ENCODE results near the gene CREB3L2.
A peak's percentile ranks its signal among the peaks of the same experiment; 100 is the strongest.

CREB3L2 gene

DNA sequence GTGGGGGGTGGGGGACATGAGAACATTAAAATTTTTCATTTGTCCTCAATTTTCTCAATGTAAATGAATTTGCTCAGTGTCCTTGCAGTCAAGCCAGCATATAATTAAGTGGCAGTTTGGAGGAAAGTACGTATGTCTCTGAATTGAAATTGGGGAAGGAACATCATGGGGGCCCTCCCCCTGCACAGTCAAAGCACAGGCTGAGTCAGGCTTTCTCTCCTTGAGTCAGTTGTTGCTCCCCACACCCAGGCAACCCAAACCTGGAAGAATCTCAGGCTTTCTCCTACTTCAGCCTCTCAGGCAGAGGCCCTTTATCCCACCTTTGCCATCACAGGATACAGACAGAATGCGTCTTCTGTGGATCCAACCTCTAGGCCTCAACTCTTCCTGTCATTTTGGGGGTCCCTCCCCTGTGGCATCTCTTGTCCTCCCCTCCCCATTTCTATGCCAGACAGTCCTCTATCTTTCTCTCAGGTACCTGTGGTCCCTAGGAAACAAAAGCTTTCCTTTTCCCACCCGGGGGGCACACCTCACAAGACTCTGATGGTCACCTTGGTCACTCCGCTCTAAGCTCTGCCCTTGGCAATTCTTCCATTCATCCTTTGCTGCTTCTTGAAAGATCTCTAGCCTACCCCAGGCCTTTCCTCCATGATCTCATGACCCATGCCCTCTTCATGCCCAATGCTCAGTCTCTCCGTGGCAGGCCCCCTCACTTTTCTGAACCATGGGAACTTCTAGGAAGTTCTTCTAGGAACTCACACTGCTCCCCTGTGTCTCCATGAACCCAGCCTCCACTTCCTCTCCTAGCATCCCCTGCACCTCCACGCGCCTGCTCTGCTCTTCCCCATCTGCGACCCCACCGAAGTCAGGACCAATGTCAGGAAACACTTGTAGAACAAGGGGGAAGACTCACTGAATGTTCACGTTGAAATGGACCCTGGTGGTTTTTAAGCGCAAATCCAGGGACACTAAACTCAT lies 40.4 kb downstream of the CREB3L2 start:
- TF ChIP-seq, protein P1, sequence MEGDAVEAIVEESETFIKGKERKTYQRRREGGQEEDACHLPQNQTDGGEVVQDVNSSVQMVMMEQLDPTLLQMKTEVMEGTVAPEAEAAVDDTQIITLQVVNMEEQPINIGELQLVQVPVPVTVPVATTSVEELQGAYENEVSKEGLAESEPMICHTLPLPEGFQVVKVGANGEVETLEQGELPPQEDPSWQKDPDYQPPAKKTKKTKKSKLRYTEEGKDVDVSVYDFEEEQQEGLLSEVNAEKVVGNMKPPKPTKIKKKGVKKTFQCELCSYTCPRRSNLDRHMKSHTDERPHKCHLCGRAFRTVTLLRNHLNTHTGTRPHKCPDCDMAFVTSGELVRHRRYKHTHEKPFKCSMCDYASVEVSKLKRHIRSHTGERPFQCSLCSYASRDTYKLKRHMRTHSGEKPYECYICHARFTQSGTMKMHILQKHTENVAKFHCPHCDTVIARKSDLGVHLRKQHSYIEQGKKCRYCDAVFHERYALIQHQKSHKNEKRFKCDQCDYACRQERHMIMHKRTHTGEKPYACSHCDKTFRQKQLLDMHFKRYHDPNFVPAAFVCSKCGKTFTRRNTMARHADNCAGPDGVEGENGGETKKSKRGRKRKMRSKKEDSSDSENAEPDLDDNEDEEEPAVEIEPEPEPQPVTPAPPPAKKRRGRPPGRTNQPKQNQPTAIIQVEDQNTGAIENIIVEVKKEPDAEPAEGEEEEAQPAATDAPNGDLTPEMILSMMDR (IDR thresholded peaks at IDR 0.05; ENCODE audit: low read depth, low read length), result no peak
- Histone ChIP-seq H3K27me3 (ENCODE audit: insufficient read depth, low read depth, severe bottlenecking) (no peaks in the 10 kb centered on the region), H3K36me3 (no peaks in the 10 kb centered on the region), H3K4me3 (ENCODE audit: low read depth, low read length) (no peak overlapping the region), H3K9me3 (ENCODE audit: severe bottlenecking) (no peaks in the 10 kb centered on the region), H3K27ac (no peak overlapping the region)
- DNase-seq, result no peak

DNA sequence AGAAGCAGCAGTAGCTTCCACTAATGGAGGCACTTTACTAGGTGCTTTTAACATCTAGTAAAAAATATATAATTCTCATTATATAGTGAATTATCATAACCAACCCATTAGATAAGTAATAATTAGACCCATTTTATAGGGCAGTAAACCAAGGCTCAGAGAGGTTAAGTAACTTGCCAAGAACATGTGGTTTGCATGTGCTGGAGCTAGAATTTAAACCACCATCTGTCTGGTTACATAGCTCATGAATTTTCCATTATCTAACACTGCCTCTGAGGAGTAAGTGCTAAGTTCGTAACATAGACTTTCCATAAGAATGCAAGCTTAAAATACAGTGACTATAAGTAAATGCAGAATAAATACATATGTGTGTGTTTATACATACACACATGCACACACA lies 41.9 kb downstream of the CREB3L2 start:
- DNase-seq, result no peak
- Histone ChIP-seq H3K36me3 (no peaks in the 10 kb centered on the region), H3K27ac (no peak overlapping the region), H3K27me3 (ENCODE audit: insufficient read depth, low read depth, severe bottlenecking) (no peaks in the 10 kb centered on the region), H3K4me3 (ENCODE audit: low read depth, low read length) (no peak overlapping the region), H3K9me3 (ENCODE audit: severe bottlenecking) (no peaks in the 10 kb centered on the region)
- TF ChIP-seq, protein P1 (IDR thresholded peaks at IDR 0.05; ENCODE audit: low read depth, low read length), result no peak

DNA sequence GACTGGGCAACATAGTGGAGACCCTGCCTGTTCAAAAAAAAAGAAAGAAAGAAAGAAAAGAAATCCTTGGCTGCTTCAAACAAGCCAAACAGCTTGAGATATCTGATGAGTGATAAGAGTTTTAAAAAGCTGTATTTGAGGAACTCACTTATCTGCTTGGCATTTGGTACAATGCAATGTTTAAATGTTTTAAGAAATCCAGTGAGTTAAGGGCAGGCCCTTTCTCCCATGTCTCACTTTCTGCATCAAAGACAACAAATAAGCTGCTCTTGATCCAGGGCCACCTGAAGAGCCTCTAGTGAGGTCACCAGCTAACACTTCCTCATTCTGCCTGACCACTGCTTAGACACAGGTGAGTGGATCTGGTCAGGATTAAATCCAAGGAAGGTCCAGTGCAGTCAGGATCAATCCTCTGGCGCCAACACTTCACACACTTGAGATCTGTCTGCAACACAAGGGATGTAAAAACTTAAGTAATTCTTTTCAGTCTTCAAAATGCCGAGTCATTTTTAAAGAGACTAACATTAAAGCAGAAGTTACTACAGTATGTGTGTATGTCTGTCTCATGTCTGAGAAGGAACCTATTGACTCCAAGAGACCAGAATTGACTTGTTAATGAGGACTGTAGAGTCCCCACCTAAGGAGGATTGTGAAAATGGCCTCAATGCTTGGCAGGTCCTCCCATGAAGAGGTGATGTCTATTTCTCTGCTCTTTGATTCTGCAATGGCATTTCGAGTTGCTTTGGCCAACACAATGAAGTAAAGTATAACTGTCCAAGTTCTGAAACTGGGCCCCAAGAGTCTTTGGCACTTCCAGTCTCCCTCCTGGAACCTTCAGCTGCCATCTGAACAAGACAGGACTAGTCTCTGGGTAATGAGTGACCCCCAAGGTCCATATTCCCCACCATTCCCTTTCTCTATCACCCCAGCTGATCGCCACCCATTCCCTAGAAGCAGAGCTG lies 43.1 kb downstream of the CREB3L2 start:
- peak; percentile 30 for DNase-seq
- Histone ChIP-seq H3K27me3 (ENCODE audit: insufficient read depth, low read depth, severe bottlenecking) (no peaks in the 10 kb centered on the region), H3K27ac (no peak overlapping the region), H3K9me3 (ENCODE audit: severe bottlenecking) (no peaks in the 10 kb centered on the region), H3K4me3 (ENCODE audit: low read depth, low read length) (no peak overlapping the region), H3K36me3 (no peaks in the 10 kb centered on the region)
- TF ChIP-seq, protein P1 (IDR thresholded peaks at IDR 0.05; ENCODE audit: low read depth, low read length), result no peak

DNA sequence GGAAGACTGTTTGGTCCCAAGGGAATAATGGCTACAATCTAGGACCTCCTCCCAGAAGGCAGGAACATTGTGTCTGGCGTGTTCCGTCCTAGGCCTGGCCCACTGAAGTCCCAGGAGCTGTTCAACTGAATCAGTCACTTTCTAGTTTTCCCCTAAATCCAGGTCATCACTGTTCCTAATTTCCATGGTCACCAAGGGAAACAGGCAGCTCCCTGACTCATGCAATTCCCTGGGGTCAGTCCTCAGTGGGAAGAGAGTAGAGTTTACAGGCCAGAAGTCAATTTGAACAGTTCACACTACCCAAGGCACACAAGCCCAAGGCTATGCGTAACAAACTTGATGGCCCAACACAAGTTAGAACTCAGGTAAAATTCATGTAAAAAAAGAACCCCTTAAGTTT lies 44.0 kb downstream of the CREB3L2 start:
- TF ChIP-seq, protein P1 (IDR thresholded peaks at IDR 0.05; ENCODE audit: low read depth, low read length), result no peak
- H3K9me3 ChIP-seq (ENCODE audit: severe bottlenecking), result no peaks in the 10 kb centered on the region
- no peak for DNase-seq
- H3K27ac ChIP-seq, result no peak overlapping the region
- no peaks in the 10 kb centered on the region for H3K27me3 ChIP-seq (ENCODE audit: insufficient read depth, low read depth, severe bottlenecking)
- no peaks in the 10 kb centered on the region for H3K36me3 ChIP-seq
- H3K4me3 ChIP-seq (ENCODE audit: low read depth, low read length), result no peak overlapping the region

DNA sequence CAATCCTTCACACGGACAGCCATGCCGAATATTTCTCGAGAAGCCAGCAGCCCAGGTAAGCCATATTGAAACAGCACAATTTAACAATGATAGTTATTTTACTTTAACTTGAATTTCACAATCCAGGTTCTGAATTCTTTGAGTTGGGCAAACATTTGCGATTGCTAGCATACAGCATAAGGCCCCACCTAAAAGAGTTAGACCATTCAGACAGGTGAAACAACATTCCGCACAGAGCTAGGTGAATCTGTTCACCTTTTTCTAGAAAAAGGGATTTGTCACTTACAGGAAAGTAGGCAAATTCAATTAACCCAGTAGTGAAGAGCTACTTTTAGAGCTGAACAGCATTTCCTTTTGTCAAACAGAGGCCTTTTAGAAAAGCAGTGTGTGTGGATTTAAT lies 45.3 kb downstream of the CREB3L2 start:
- no peak overlapping the region for H3K27ac ChIP-seq
- no peaks in the 10 kb centered on the region for H3K27me3 ChIP-seq (ENCODE audit: insufficient read depth, low read depth, severe bottlenecking)
- no peaks in the 10 kb centered on the region for H3K36me3 ChIP-seq
- no peak overlapping the region for H3K4me3 ChIP-seq (ENCODE audit: low read depth, low read length)
- no peaks in the 10 kb centered on the region for H3K9me3 ChIP-seq (ENCODE audit: severe bottlenecking)
- no peak for DNase-seq
- TF ChIP-seq, protein P1 (IDR thresholded peaks at IDR 0.05; ENCODE audit: low read depth, low read length), result no peak
